Prostate gland (tissue), 2 donors: ENCODE results near the gene STAM. TPM values are rescaled to one million over a fixed set of nuclear protein-coding genes. Genes with fewer than 3 reads are reported as not detected.

Experiments used
- DNase-seq: peaks from one replicate; pipeline ENCODE4 v3.0.0-alpha.2; 2019; ENCODE audit warnings: low spot score
- H3K27ac ChIP-seq, 2 donors: fragments of 200-600 bp; sonication (generic); 2 replicates each; pipeline ENCODE4 v1.5.1; 2017 to 2019
- H3K27me3 ChIP-seq: fragments of 200-600 bp; sonication (generic); replicated peaks from 2 replicates; pipeline ENCODE4 v1.5.1; 2019; ENCODE audit not compliant: insufficient read depth
- H3K36me3 ChIP-seq, 2 donors: fragments of 200-600 bp; sonication (generic); 1 replicate in 1 of 2; 2 replicates in 1 of 2; pipeline versions ENCODE4 v1.5.1 to v1.8.1; 2017 to 2019
- H3K4me1 ChIP-seq: fragments of 200-600 bp; sonication (generic); replicated peaks from 2 replicates; pipeline ENCODE4 v1.5.1; 2019
- H3K4me3 ChIP-seq, 2 donors: fragments of 200-600 bp; sonication (generic); 2 replicates each; pipeline ENCODE4 v1.5.1; 2017 to 2019
- H3K9me3 ChIP-seq: fragments of 200-600 bp; sonication (generic); 2 replicates; pipeline ENCODE4 v1.5.1; 2017
- POLR2A ChIP-seq: fragments of 450-650 bp; IDR thresholded peaks from one replicate; pipeline ENCODE4 v1.6.1; 2016; ENCODE audit warnings: antibody characterized with exemption, mild to moderate bottlenecking
- POLR2AphosphoS5 ChIP-seq: sonication (generic); formaldehyde crosslinking; IDR thresholded peaks from one replicate; pipeline ENCODE4 v1.6.1; 2017; ENCODE audit warnings: antibody characterized with exemption
- WGBS: methylation state at CpG from one replicate; pipeline ENCODE4 v1.1.5; 2018; 5-methylcytosine and 5-hydroxymethylcytosine counted together
- intact Hi-C: fragments of 100-400 bp; cut with DNase I; formaldehyde crosslinking; loops from one replicate; pipeline ENCODE4 v1.14.2; 2022
- total RNA-seq, 2 donors: library from RNA; depleted of rRNA; stranded (reverse); fragments of >200 nt; gene quantifications; one replicate each; pipeline ENCODE4 v1.1.0, GENCODE V29; 2016
- TF ChIP-seq, protein P1 (sequence below), 4 experiments: fragments of 200-600 bp in 2 of 4; fragments of 450-650 bp in 2 of 4; sonication (generic) in 2 of 4; IDR thresholded peaks; 1 replicate in 3 of 4; 2 replicates in 1 of 4; pipeline ENCODE4 v1.5.1; 2016 to 2019; ENCODE audit warnings: antibody characterized with exemption in 4 of 4, mild to moderate bottlenecking in 2 of 4, moderate library complexity in 2 of 4

STAM gene
- total RNA-seq, 2 donors from 2014 or later: 18.2 to 40.0 TPM

DNA sequence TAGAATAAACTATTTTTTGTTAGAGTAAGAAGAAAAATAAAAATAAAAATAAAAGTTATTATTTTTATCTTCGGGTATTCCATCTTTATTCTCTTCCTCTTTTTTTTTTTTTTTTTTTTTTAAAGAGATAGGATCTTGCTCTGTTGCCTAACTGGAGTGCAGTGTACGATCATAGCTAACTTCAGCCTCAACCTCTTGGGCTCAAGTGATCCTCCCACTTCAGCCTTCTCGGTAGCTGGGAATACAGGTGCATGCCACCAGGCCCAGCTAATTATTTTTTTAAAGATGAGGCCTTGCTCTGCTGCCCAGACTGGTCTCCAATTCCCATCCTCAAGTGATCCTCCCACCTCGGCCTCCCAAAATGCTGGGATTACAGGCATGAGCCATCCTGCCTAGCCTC is 15.4 kb downstream of the STAM start:
- Histone ChIP-seq H3K4me3 (no peak overlapping the region), H3K36me3 (no peaks in the 10 kb centered on the region), H3K9me3 (no peaks in the 10 kb centered on the region), H3K27ac (no peak overlapping the region), H3K27me3 (no peaks in the 10 kb centered on the region), H3K4me1 (no peaks in the 10 kb centered on the region)
- WGBS: 93% methylated on average over 4 of the region's 4 CpGs
- intact Hi-C loops: no loop called here
- TF ChIP-seq, protein P1, sequence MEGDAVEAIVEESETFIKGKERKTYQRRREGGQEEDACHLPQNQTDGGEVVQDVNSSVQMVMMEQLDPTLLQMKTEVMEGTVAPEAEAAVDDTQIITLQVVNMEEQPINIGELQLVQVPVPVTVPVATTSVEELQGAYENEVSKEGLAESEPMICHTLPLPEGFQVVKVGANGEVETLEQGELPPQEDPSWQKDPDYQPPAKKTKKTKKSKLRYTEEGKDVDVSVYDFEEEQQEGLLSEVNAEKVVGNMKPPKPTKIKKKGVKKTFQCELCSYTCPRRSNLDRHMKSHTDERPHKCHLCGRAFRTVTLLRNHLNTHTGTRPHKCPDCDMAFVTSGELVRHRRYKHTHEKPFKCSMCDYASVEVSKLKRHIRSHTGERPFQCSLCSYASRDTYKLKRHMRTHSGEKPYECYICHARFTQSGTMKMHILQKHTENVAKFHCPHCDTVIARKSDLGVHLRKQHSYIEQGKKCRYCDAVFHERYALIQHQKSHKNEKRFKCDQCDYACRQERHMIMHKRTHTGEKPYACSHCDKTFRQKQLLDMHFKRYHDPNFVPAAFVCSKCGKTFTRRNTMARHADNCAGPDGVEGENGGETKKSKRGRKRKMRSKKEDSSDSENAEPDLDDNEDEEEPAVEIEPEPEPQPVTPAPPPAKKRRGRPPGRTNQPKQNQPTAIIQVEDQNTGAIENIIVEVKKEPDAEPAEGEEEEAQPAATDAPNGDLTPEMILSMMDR (IDR thresholded peaks at IDR 0.05): no peak
- TF ChIP-seq POLR2A (no peak), POLR2AphosphoS5 (no peak)
- no peak for DNase-seq

DNA sequence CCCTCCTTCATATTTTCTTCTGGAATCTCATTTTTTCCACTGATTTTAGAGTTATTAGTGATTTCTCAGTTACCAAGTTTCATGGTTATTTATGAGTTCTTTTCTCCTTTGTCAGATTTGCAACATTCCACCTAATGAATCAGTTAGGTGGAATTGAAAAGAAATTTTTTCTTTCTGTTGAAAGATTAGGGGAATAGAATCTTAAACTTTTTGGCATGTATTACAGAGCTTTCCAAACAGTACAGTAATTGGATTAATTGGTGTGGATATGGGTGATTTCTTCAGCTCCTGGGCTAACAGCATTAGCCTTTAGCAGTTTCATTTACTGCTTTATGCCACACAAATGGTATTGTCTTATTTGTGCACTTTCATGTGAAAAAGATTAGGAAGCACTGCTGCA is 17.0 kb downstream of the STAM start:
- TF ChIP-seq POLR2A: no peak
- TF ChIP-seq, protein P1 (IDR thresholded peaks at IDR 0.05): no peak
- no peak for TF ChIP-seq POLR2AphosphoS5
- no peak for DNase-seq
- Histone ChIP-seq H3K4me3 (no peak overlapping the region), H3K27ac (no peak overlapping the region), H3K9me3 (no peaks in the 10 kb centered on the region), H3K4me1 (no peaks in the 10 kb centered on the region), H3K27me3 (no peaks in the 10 kb centered on the region), H3K36me3 (no peaks in the 10 kb centered on the region)
- intact Hi-C loops: no loop called here

DNA sequence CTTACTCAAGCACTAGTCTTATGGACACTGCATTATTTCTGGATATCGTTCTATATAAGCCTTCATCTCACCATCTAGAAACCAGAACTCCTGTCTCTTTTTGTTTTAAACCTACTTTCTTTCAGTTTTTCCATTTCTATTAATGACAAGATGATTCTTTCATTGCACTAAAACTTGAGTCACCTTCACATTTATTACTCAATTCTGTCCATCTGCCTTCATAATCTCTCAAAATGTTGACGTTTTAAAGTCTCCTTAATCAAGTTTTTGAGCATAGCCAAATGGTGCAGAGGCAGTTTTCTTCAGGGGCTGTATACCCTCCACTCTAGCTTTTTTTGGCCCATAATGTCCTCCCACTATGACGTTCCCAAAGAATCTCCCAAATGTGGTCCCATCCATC is 17.6 kb downstream of the STAM start:
- Histone ChIP-seq H3K36me3 (no peaks in the 10 kb centered on the region), H3K27ac (no peak overlapping the region), H3K4me1 (no peaks in the 10 kb centered on the region), H3K9me3 (no peaks in the 10 kb centered on the region), H3K4me3 (no peak overlapping the region), H3K27me3 (no peaks in the 10 kb centered on the region)
- no peak for TF ChIP-seq POLR2A
- TF ChIP-seq, protein P1 (IDR thresholded peaks at IDR 0.05): no peak
- TF ChIP-seq POLR2AphosphoS5: no peak
- WGBS: 88% methylated on average over 3 of the region's 3 CpGs
- intact Hi-C loops: no loop called here
- no peak for DNase-seq

DNA sequence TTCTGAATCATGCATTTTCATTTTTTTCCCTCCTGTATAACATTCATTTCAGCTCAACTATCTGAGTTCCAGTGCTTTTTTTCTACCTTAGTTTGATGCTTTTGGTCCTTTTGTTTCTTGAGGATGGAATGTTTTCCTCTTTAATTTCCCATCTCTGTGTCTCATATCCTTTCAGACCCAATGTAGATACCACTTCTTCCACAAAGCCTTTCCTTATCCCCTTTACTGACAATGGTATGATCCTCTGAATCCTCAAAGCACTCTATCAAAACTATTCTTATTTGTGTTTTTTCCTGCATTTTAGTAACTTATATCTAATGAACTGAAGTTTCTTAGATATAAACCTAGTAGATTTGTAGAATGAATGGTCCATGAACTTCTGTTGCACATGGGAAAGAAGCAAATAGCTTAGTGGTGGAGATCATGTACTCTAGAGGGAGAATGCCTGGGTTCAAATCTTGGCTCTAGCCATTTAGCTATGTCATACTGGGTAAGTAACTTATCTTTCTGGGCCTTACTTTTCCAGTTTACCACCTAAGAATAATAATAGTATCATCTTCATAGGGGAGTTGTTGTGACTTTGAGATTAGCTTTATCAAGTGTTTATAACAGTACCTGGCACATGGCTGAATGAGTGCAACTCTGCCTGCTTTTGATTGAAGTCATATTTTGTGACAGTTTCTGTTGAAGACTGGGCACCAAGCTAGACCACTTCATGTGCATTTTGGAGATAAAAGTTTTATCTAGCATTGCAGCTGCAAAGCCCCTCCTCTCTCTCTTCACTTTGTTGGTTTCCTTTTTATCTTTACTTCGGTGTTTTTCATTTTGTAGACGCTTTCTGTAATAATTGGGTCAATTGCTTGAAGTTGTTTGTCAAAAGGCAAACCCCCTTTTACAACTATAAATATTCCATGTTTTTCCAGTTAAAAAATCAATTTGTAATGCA is 18.5 kb downstream of the STAM start:
- Histone ChIP-seq H3K4me3 (no peak overlapping the region), H3K36me3 (no peaks in the 10 kb centered on the region), H3K9me3 (no peaks in the 10 kb centered on the region), H3K27me3 (no peaks in the 10 kb centered on the region), H3K4me1 (no peaks in the 10 kb centered on the region), H3K27ac (no peak overlapping the region)
- intact Hi-C loops: no loop called here
- TF ChIP-seq, protein P1 (IDR thresholded peaks at IDR 0.05): no peak
- TF ChIP-seq POLR2AphosphoS5 (no peak), POLR2A (no peak)
- 88% methylated on average over 2 of the region's 2 CpGs for WGBS
- no peak for DNase-seq

DNA sequence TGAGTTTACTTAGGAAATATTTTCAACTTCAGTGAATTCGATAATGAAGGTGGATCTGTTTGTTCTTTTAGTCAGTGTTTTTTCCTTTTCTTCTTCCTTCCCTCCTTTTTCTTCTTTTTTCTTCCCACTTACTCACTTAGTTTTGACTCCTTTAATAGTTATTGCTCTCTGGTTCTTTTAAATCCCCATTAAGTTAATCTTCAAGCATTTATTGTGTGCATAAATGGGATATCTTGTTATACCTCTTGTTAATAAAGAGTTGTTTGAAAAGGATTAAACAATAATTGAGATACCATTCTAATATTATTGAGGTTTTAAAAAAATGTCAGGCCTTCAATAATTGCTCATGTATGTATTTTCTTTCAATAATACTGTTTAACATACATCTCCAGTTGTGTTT is 19.5 kb downstream of the STAM start:
- Histone ChIP-seq H3K36me3 (no peaks in the 10 kb centered on the region), H3K27ac (no peak overlapping the region), H3K9me3 (no peaks in the 10 kb centered on the region), H3K4me1 (no peaks in the 10 kb centered on the region), H3K4me3 (no peak overlapping the region), H3K27me3 (no peaks in the 10 kb centered on the region)
- no peak for DNase-seq
- no peak for TF ChIP-seq POLR2AphosphoS5
- TF ChIP-seq, protein P1 (IDR thresholded peaks at IDR 0.05): no peak
- no peak for TF ChIP-seq POLR2A
- 49% methylated on average over 1 of the region's 1 CpG for WGBS
- intact Hi-C loops: no loop called here
